UCSD-AML1 (cell line): ENCODE results near the gene KCMF1.
A peak's percentile ranks its signal among the peaks of the same experiment; 100 is the strongest.

ENCODE experiments used
- DNase-seq: peaks from one replicate; lab custom pipeline; 2025; ENCODE audit not compliant: unreplicated experiment; lab: John Stamatoyannopoulos, UW

The KCMF1 gene

DNA sequence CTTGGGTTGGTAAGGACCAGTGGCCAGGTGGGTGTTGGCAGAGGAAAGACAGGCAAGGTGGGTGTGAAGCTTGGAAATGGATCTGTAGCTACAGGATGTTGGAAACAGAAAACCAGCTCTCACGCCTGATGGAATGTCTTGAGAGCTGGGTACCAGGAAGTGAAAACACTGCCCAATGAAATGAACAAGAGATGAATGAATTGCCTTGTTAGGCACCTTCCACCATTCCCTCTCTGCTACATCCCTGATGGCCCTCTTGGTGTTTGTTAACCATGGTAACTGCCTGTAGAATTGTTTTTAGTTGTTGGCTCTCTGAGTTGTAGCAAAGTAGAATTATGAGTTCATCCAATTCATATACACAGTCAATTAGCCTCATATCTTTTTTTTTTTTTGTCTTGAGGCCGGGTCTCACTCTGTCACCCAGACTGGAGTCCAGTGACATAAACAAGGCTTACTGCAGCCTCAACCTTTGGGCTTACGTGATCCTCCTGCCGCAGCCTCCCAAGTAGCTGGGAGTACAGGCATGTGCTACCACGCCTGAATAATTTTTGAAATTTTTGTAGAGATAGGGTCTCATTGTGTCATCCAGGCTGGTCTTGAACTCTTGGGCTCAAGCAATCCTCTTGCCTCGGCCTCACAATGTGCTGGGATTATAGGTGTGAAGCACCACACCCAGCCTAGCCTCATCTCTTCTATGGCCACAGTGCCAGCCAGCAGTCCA is 9.5 kb downstream of the KCMF1 start:
- no peak for DNase-seq

DNA sequence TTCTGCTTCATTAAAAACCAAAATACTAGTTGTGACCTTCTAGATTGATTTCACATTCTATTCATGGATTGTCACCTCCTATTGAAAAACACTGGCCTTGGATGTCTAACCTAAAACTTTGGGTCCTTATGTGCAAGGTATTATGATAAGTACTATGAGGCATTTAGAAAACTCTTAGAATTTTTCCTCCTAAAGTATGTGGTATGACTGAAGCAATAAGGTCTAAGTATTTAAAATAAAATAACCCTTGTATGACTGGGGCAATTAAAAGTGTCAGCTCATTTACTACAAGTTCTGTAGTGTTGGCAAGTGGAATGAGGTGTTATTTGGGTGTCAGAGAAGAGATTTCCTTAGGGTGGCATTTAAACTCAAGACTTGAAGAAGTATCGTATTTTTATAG is 15.1 kb downstream of the KCMF1 start:
- no peak for DNase-seq

GRCh38 chr2:84989422-84989821 is 18.5 kb downstream of the KCMF1 start:
- no peak for DNase-seq

DNA sequence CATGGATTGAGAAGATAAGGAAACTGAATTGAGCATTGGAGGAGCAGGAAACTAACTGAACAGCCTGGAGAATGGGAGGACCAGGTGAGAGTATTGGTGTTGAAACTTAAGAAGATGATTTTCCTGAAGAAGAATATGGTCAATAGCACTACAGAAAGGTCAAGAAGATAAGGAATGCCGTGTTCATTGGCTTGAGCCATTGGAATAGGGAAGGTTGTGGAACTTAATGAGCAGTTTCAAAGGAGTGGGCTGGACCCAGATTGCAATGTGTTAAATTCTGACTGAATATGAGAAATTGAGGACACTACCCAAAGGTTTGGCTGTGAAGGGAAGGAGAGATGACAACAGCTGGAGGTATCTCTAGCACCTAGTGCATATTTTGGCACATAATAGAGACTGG is 19.0 kb downstream of the KCMF1 start:
- no peak for DNase-seq

DNA sequence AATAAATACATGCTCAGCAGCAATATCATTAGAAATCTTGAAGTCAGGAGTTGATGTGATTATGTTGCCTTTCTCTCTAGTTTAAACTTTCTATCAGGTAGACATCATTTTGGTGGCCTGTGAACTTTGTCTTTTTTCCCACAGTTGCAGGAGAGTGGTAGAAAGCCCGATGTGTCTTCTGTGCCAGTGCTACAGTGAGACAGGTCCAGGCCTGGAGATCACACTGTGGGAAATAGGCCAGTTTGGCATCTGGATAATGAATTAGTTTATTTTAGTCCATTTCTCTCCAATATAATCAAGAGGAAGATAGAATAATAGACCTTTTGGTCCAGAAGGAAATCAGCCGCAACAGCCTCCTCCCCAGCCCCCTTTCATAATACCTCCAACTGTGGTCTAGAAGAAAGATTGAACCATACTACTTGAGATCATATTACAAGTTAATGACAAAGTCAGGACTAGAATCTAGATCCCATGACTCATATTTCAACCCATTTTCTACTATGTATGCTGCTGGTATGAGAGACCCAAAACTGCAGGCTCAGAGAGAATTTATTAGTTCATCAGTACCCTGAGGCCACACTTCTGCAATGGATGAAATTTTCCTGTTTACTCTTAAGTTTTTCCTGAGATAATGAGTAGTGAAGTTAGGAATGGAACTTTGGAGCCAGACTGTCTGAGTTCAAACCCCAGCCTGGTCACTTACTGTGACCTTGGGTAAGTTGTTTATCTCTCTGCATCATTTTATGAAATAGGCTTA is 20.6 kb downstream of the KCMF1 start:
- no peak for DNase-seq

DNA sequence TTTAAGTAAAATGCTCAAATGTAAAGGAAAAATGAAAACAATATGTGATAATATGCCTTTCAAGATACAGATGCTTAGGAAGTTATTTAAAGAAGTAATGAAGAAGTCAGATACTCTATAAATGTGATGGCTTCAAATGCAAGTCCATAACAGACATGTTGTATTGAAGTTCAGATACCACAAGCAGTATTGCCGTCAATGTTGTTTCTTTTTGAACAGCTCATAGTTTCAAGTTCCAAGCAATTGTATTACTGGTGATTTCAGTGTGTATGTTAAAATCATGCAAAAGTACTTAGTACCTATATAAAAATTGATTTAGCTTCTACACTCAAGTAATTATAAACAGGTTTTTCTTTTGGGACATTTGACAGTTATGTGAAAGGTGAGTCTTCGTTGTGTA is 24.9 kb downstream of the KCMF1 start:
- no peak for DNase-seq

GRCh38 chr2:84996909-84997308 is 25.9 kb downstream of the KCMF1 start:
- no peak for DNase-seq

- no peak for DNase-seq
Observed at GRCh38 chr2:84999553-84999955, 28.6 kb downstream of the KCMF1 start.

DNA sequence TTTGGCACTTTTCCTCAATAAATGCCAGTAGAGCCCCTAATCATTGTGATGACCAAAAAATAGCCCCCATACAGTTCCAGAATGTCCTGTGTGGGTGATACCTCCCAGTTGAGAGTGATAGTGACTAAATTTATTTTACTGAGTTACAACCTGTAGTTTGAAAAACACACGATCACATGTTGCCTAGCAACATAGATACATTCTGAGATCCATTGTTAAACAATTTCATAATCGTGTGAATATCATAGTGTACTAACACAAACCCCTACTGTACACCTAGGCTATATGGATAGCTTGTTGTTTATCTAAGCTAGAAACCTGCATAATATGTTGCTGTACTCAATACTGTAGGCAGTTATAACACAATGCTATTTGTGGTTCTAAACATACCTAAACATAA is 30.6 kb downstream of the KCMF1 start:
- no peak for DNase-seq

DNA sequence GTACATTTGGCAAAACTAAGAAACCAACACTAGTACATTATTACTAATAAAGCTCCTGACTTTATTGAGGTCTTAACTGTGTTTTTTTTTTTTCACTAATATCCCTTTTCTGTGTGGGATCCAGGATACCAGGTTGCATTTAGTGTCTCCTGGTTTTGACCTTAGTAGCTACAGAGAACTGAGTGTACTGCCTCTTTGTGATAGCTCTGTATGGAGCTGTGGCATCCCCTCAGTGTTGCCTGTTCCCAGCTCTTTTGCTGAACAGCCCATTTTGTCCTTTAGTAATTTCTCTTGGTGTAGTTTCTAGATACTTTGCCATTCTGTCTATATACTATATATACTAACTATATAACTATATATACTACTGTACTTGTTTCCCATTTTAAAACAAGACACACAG is 31.6 kb downstream of the KCMF1 start:
- DNase-seq, result no peak

DNA sequence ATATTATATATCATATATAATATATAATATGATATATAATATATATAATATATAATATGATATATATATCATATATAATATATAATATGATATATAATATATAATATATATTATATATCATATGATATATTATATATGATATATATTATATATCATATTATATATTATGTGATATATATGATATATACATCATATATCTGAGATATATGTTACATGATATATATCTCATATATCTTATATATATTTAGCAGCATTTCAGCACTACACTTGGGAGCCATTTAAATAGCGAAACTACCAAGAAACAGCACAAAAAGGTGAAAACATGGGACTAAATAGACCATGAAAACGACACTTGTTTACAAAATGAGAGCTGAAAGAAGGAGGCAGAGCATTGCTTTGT is 37.3 kb downstream of the KCMF1 start:
- DNase-seq, result no peak

GRCh38 chr2:85009019-85009618 is 38.2 kb downstream of the KCMF1 start:
- DNase-seq, result peak; percentile 14

DNA sequence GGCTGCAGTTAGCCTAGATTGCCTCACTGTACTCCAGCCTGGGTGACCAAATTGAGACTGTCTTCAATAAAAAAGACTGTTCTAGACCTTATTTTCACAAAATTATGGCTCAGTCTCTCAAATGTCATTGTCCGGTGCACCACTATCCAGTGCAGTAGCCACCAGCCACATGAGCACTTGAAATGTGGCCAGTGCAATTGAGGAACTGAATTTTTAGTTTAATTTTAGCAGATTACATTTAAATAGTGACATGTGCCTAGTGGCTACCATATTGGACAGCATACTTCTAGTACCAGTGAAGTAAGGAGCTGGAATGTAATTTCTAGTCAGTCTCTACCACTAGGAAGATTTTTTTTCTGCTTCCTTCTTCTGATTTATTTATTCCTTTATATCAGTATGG is 39.4 kb downstream of the KCMF1 start:
- no peak for DNase-seq

DNA sequence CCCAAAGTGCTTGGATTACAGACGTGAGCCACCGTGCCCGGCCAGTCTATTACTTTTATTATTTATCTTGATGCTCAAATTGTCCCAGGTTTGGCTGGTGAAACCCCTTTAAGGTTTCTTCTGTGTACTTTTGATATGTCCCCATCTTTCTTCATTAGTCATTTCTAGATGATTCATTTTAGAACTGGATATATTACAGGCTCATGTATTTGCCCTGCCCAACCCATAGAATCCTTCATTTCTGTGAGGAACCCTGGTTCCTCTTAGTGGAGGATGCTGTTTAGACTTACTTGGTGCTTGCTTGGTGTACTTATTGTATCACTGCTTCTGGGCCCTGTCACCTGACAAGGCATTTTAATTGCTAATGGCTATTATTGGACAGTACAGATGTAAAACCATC is 40.1 kb downstream of the KCMF1 start:
- DNase-seq, result no peak

DNA sequence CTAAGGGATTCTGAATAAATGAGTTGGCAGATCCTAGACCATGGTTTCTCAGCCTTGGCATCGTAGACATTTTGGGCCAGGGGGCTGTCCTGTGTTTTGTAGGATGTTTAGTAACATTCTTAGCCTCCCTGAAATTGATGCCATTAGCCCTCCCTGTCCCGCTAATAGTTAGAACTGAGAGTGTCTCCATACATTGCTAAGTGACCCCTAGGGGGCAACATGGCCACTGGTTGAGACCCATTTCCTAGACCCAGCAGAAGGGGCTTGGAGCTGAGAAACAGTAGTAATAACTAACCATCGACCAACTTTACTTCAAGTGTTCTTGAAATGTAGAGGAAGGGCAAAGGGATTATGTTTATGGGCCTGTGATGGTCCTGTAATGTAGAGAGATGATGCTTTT is 40.8 kb downstream of the KCMF1 start:
- no peak for DNase-seq

GRCh38 chr2:85012431-85012830 is 41.5 kb downstream of the KCMF1 start:
- no peak for DNase-seq

GRCh38 chr2:85012855-85013254 is 41.9 kb downstream of the KCMF1 start:
- no peak for DNase-seq

DNA sequence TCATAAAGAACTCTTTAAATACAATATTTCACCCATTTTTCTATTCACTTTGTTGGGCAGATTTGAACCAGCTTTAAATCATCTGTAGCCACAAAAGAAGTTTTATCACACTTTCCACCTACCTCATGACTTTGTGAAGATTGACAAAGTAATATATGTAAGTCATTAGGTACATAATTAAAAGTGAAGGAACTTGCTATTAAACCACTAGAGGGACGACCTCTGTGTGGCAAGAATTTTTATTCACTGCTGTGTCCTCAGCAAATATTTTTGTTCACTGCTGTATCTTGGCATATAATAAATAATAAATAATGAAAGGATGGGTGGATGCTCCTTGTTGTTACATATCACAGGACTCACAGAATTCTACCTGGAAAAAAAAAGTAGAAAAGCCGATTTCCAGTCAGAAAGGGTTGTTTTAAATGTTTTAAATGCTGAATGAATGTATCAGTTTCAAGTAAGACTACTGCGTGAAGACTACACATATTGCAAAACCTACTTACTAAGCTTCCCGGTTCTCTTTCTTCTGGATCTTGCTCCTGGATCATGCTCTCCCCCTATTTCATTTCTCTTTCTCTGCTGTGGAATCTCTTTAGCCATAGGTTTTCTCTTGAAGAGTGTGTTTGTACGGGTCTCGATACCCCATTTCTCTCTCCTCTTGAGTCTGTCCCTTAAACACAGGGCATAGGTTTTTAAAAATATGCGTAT is 44.8 kb downstream of the KCMF1 start:
- DNase-seq, result no peak

GRCh38 chr2:85016446-85016845 is 45.5 kb downstream of the KCMF1 start:
- no peak for DNase-seq

- no peak for DNase-seq
Observed at GRCh38 chr2:85017411-85018048, 46.6 kb downstream of the KCMF1 start.

DNA sequence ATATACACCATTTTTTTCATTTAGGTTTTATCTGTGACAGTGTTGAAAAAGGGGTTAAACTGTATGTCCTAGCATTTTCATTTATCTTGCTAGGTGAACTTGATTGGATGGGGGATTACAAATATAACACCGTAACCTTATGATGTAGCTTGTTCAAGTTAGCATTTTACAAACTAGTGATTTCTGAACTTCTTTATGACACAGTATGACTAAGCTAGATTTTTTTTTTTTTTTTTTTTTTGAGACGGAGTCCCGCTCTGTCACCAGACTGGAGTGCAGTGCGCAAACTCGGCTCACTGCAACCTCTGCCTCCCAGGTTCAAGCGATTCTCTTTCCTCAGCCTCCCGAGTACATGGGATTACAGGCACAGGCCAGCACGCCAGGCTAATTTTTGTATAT is 47.1 kb downstream of the KCMF1 start:
- DNase-seq, result no peak
